ENCODE data around the gene PHYKPL.

DNA sequence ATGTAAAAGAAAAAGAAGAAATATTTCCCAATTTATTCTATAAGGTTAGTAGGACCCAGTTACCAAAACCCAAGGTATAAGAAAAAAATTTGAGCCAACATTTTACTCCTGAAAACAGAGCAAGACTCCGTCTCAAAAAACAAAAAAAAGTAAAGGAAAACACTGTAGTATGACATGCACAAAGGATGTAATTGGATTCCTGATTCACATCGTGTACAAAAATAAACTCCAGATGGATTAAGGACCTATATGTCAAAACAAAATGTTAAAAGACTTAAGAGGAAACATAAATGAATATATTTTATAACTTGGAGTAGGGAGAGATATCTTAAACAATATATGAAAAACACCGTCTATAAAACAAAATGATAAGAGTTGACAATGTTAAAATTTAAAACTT is 13.8 kb downstream of the PHYKPL start:
- no peak for TF ChIP-seq GATA3 (IDR thresholded peaks at IDR 0.05; ENCODE audit: low read depth, low read length)
- TF ChIP-seq GATA2 (IDR thresholded peaks at IDR 0.05; ENCODE audit: low read depth, low read length), result no peak

All from SH-SY5Y (cell line).